ENCODE data around the gene SKOR1.

GRCh38 chr15:67821784-67822440, 3.4 kb upstream of the SKOR1 start:
- TF ChIP-seq CTCF (IDR thresholded peaks at IDR 0.05) (no peak), POLR2A (IDR thresholded peaks at IDR 0.05) (no peak), EP300 (IDR thresholded peaks at IDR 0.05) (no peak), POLR2AphosphoS5 (IDR thresholded peaks at IDR 0.05) (no peak)

Measured in suprapubic skin (tissue), 4 donors.